Liver (tissue), 9 donors: ENCODE measurements around the gene CAPZB. TPM values are rescaled to one million over a fixed set of nuclear protein-coding genes. Genes with fewer than 3 reads are reported as not detected.

Source experiments
- DNase-seq: peaks from one replicate; pipeline ENCODE4 v3.0.0-alpha.2; 2017; ENCODE audit warnings: low spot score
- H3K27ac ChIP-seq, 2 donors: one replicate each; pipeline ENCODE4 v1.7.0; 2013; ENCODE audit warnings: inconsistent platforms in 2 of 2, low read length in 2 of 2, control low read depth in 1 of 2, low read depth in 1 of 2, mild to moderate bottlenecking in 1 of 2
- H3K27me3 ChIP-seq, 4 donors: one replicate each; pipeline versions ENCODE4 v1.6.1 to v1.7.0; 2013; ENCODE audit warnings: low read length in 3 of 4, inconsistent platforms in 1 of 4, mild to moderate bottlenecking in 1 of 4, moderate library complexity in 1 of 4; ENCODE audit not compliant: control insufficient read depth in 4 of 4, insufficient read depth in 4 of 4
- H3K36me3 ChIP-seq, 4 donors: one replicate each; pipeline versions ENCODE4 v1.6.1 to v1.7.0; 2013; ENCODE audit warnings: low read length in 3 of 4, mild to moderate bottlenecking in 3 of 4, low read depth in 1 of 4, moderate library complexity in 1 of 4; ENCODE audit not compliant: control insufficient read depth in 4 of 4, insufficient read depth in 3 of 4
- H3K4me1 ChIP-seq, 4 donors: one replicate each; pipeline versions ENCODE4 v1.6.1 to v1.7.0; 2013; ENCODE audit warnings: low read length in 3 of 4, mild to moderate bottlenecking in 3 of 4, moderate library complexity in 1 of 4; ENCODE audit not compliant: control insufficient read depth in 4 of 4, insufficient read depth in 4 of 4
- H3K4me3 ChIP-seq, 3 donors: one replicate each; pipeline versions ENCODE4 v1.6.1 to v1.7.0; 2013; ENCODE audit warnings: low read length in 3 of 3, control low read depth in 1 of 3, low read depth in 1 of 3, mild to moderate bottlenecking in 1 of 3
- H3K9ac ChIP-seq, 2 donors: one replicate each; pipeline ENCODE4 v1.7.0; 2013; ENCODE audit warnings: low read length in 2 of 2, mild to moderate bottlenecking in 2 of 2, moderate library complexity in 2 of 2, control low read depth in 1 of 2, low read depth in 1 of 2
- H3K9me3 ChIP-seq, 4 donors: one replicate each; pipeline versions ENCODE4 v1.6.1 to v1.7.0; 2013; ENCODE audit warnings: low read length in 3 of 4; ENCODE audit not compliant: control insufficient read depth in 4 of 4
- ATF3 ChIP-seq: IDR thresholded peaks from 2 replicates; pipeline ENCODE4 v1.6.1; 2016; ENCODE audit warnings: antibody characterized with exemption
- EGR1 ChIP-seq, 2 donors: IDR thresholded peaks; 2 replicates each; pipeline ENCODE4 v1.6.1; 2016 to 2018; ENCODE audit warnings: antibody characterized with exemption in 2 of 2, low read depth in 2 of 2
- FOXA1 ChIP-seq: IDR thresholded peaks from 2 replicates; pipeline ENCODE4 v1.6.1; 2016; ENCODE audit warnings: antibody characterized with exemption
- FOXA2 ChIP-seq: IDR thresholded peaks from 2 replicates; pipeline ENCODE4 v1.6.1; 2016; ENCODE audit warnings: antibody characterized with exemption
- GABPA ChIP-seq, 2 donors: IDR thresholded peaks in 1 of 2; conservative IDR thresholded peaks in 1 of 2; 2 replicates each; pipeline ENCODE4 v1.6.1; 2016; ENCODE audit warnings: antibody characterized with exemption in 2 of 2, mild to moderate bottlenecking in 1 of 2, moderate library complexity in 1 of 2
- HNF4A ChIP-seq, 2 donors: conservative IDR thresholded peaks; 2 replicates each; pipeline ENCODE4 v1.6.1; 2016; ENCODE audit warnings: antibody characterized with exemption in 2 of 2, mild to moderate bottlenecking in 2 of 2
- HNF4G ChIP-seq: IDR thresholded peaks from 2 replicates; pipeline ENCODE4 v1.6.1; 2016; ENCODE audit warnings: antibody characterized with exemption
- JUND ChIP-seq, 2 donors: IDR thresholded peaks; 2 replicates each; pipeline ENCODE4 v1.6.1; 2016; ENCODE audit warnings: antibody characterized with exemption in 2 of 2
- NR2F2 ChIP-seq: IDR thresholded peaks from 2 replicates; pipeline ENCODE4 v1.6.1; 2016; ENCODE audit warnings: antibody characterized with exemption
- RAD21 ChIP-seq, 2 donors: IDR thresholded peaks; 2 replicates each; pipeline ENCODE4 v1.6.1; 2016; ENCODE audit warnings: antibody characterized with exemption in 2 of 2, mild to moderate bottlenecking in 2 of 2
- RXRA ChIP-seq, 2 donors: IDR thresholded peaks; 2 replicates each; pipeline ENCODE4 v1.6.1; 2017 to 2018; ENCODE audit warnings: antibody characterized with exemption in 2 of 2, mild to moderate bottlenecking in 1 of 2
- SP1 ChIP-seq: IDR thresholded peaks from 2 replicates; pipeline ENCODE4 v1.6.1; 2018; ENCODE audit warnings: antibody characterized with exemption, mild to moderate bottlenecking
- TAF1 ChIP-seq: conservative IDR thresholded peaks from 2 replicates; pipeline ENCODE4 v1.6.1; 2016; ENCODE audit warnings: antibody characterized with exemption, mild to moderate bottlenecking
- YY1 ChIP-seq: IDR thresholded peaks from 2 replicates; pipeline ENCODE4 v1.6.1; 2016; ENCODE audit warnings: antibody characterized with exemption, mild to moderate bottlenecking
- ZBTB33 ChIP-seq: IDR thresholded peaks from 2 replicates; pipeline ENCODE4 v1.6.1; 2016; ENCODE audit warnings: antibody characterized with exemption
- WGBS: extraction: QIAGEN DNeasy Blood & Tissue Kit; methylation state at CpG from one replicate; pipeline ENCODE4 v1.1.7; 2013; 5-methylcytosine and 5-hydroxymethylcytosine counted together
- polyA plus RNA-seq, 2 donors: library from polyadenylated mRNA; stranded (reverse) in 1 of 2; unstranded in 1 of 2; fragments of 200-250 nt in 1 of 2; fragments of >200 nt in 1 of 2; fragmentation: Nextera tagmentation in 1 of 2; extraction: Ambion mirVana in 1 of 2; gene quantifications; one replicate each; pipeline versions ENCODE4 v1.2.1 to v1.2.3, GENCODE V29; 2013 to 2015
- total RNA-seq, 2 donors: library from RNA; depleted of rRNA; stranded (reverse); fragments of >200 nt; gene quantifications; one replicate each; pipeline ENCODE4 v1.2.3, GENCODE V29; 2014
- TF ChIP-seq, protein P1 (sequence below): IDR thresholded peaks from 2 replicates; pipeline ENCODE4 v1.6.1; 2016; ENCODE audit warnings: antibody characterized with exemption, mild to moderate bottlenecking
- TF ChIP-seq, protein P2 (sequence below): IDR thresholded peaks from 2 replicates; pipeline ENCODE4 v1.6.1; 2016; ENCODE audit warnings: antibody characterized with exemption
- TF ChIP-seq, protein P3 (sequence below): fragments of 150-350 bp; IDR thresholded peaks from 2 replicates; pipeline ENCODE4 v1.5.1; 2017; ENCODE audit warnings: improper control_type of control experiment, low read depth, low read length; ENCODE audit not compliant: missing input control
- donor health status: healthy.
- donor health status: healthy.
- donor health status: healthy.
- donor health status: healthy.
- donor health status: healthy.

CAPZB gene
- total and polyA plus RNA-seq, 4 donors: 38.3 to 98.9 (median 51.1) TPM

- Histone ChIP-seq H3K9ac (no peak overlapping the region), H3K4me3 (no peak overlapping the region), H3K9me3 (no peaks in the 10 kb centered on the region), H3K27ac (no peak overlapping the region), H3K36me3 (peaks cover 0 to 7% (median 3%) of the 10 kb centered on the region in 4 donors), H3K4me1 (peaks cover 7 to 27% (median 22%) of the 10 kb centered on the region in 4 donors), H3K27me3 (no peaks in the 10 kb centered on the region)
- TF ChIP-seq HNF4A (conservative IDR thresholded peaks at IDR 0.05): no peak
- no peak for TF ChIP-seq SP1
- WGBS: 86% methylated on average over 9 of the region's 9 CpGs
- DNase-seq: no peak
These were observed 37.8 kb downstream of the CAPZB start for GRCh38 chr1:19447550-19447949.

DNA sequence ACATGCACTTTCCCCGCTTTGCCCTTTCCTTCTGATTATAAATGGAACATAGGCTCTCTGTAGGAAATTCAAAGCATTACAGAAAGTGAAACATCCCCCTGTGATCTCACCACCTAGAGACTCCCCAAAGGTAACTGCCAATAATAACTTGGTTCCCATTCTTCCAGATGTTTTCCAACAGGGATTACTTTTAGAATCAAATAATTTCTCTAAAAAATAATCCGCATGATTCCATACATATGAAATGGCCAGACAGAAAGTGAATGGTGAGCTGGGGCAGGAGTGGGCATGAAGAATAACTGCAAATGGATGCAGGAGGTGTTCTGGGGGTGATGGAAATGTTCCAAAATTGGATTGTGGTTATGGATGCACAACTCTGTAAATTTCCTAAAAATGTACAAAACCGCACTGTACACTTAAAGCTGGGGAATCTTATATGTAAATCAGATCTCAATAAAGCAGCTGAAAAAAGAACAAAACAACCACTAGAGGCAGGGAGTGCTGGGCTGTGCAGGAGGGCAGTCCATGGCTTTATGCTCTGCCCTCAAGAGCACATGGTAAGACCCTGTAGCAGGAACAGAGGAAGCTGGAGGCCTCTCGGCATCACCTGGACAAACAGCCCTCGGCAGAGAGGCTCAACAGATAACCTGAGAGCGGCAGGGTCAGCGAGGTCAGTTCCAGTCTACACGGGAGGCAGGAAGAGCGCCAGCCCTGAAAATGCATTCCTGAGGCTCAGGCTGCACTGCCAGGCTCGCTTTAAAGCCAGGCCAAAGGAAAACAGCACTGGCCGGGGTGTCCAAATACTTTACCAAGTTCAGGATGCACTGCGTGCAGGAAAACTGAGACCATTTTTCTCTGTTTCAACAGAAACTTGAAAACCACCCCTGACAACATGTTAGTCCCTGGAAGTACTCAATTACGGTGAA lies 39.7 kb downstream of the CAPZB start:
- peak; percentile 44 for DNase-seq
- Histone ChIP-seq H3K27me3 (no peaks in the 10 kb centered on the region), H3K4me3 (no peak overlapping the region), H3K27ac (peak overlapping the region in 1 of 2 donors; percentile 62), H3K9ac (no peak overlapping the region), H3K36me3 (peaks cover 0 to 7% (median 3%) of the 10 kb centered on the region in 4 donors), H3K4me1 (peaks cover 0 to 18% (median 15%) of the 10 kb centered on the region in 4 donors), H3K9me3 (no peaks in the 10 kb centered on the region)
- TF ChIP-seq TAF1 (no peak), GABPA (IDR thresholded peaks at IDR 0.05 in 1 of 2, conservative IDR thresholded peaks at IDR 0.05 in 1 of 2) (no peak), FOXA1 (no peak), RAD21 (IDR thresholded peaks at IDR 0.05) (peak; percentile 43 to 63), HNF4G (no peak), HNF4A (conservative IDR thresholded peaks at IDR 0.05) (peak; percentile 60 to 66), RXRA (IDR thresholded peaks at IDR 0.05) (peak; percentile 77 to 84), EGR1 (IDR thresholded peaks at IDR 0.05; ENCODE audit: low read depth in 2 of 2) (no peak), SP1 (peak; percentile 48), NR2F2 (peak; percentile 93), ZBTB33 (no peak), ATF3 (no peak), YY1 (peak; percentile 38), FOXA2 (no peak), JUND (IDR thresholded peaks at IDR 0.05) (peak in 1 of 2 donors; percentile 8)
- TF ChIP-seq, protein P1, sequence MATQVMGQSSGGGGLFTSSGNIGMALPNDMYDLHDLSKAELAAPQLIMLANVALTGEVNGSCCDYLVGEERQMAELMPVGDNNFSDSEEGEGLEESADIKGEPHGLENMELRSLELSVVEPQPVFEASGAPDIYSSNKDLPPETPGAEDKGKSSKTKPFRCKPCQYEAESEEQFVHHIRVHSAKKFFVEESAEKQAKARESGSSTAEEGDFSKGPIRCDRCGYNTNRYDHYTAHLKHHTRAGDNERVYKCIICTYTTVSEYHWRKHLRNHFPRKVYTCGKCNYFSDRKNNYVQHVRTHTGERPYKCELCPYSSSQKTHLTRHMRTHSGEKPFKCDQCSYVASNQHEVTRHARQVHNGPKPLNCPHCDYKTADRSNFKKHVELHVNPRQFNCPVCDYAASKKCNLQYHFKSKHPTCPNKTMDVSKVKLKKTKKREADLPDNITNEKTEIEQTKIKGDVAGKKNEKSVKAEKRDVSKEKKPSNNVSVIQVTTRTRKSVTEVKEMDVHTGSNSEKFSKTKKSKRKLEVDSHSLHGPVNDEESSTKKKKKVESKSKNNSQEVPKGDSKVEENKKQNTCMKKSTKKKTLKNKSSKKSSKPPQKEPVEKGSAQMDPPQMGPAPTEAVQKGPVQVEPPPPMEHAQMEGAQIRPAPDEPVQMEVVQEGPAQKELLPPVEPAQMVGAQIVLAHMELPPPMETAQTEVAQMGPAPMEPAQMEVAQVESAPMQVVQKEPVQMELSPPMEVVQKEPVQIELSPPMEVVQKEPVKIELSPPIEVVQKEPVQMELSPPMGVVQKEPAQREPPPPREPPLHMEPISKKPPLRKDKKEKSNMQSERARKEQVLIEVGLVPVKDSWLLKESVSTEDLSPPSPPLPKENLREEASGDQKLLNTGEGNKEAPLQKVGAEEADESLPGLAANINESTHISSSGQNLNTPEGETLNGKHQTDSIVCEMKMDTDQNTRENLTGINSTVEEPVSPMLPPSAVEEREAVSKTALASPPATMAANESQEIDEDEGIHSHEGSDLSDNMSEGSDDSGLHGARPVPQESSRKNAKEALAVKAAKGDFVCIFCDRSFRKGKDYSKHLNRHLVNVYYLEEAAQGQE: no peak
- TF ChIP-seq, protein P2, sequence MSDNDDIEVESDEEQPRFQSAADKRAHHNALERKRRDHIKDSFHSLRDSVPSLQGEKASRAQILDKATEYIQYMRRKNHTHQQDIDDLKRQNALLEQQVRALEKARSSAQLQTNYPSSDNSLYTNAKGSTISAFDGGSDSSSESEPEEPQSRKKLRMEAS: no peak
- TF ChIP-seq, protein P3, sequence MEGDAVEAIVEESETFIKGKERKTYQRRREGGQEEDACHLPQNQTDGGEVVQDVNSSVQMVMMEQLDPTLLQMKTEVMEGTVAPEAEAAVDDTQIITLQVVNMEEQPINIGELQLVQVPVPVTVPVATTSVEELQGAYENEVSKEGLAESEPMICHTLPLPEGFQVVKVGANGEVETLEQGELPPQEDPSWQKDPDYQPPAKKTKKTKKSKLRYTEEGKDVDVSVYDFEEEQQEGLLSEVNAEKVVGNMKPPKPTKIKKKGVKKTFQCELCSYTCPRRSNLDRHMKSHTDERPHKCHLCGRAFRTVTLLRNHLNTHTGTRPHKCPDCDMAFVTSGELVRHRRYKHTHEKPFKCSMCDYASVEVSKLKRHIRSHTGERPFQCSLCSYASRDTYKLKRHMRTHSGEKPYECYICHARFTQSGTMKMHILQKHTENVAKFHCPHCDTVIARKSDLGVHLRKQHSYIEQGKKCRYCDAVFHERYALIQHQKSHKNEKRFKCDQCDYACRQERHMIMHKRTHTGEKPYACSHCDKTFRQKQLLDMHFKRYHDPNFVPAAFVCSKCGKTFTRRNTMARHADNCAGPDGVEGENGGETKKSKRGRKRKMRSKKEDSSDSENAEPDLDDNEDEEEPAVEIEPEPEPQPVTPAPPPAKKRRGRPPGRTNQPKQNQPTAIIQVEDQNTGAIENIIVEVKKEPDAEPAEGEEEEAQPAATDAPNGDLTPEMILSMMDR: no peak
- WGBS: 31% methylated on average over 13 of the region's 13 CpGs
